ENCODE results near the gene POU2F1. TPM values are rescaled to one million over a fixed set of nuclear protein-coding genes. Genes with fewer than 3 reads are reported as not detected.

Gene POU2F1
- total and polyA plus RNA-seq, 4 donors: 0.93 to 10.5 (median 6.5) TPM

DNA sequence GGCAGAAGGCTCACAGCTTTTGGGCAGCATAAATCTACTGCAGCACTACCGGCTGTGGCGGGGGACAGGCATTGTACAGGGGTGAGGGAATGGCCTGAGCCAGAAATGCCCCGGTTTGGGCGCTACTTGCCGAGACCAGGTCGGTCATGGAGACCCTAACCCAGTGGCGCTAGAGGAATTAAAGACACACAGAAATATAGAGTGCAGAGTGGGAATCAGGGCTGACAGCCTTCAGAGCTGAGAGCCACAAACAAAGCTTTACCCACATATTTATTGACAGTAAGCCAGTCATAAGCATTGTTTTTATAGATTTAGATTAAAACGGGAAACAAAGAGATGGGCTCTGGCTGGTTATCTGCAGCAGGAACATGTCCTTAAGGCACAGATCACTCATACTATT lies 101.8 kb downstream of the POU2F1 start:
- H3K9me3 ChIP-seq (ENCODE audit: control insufficient read depth in 4 of 4, low read length in 3 of 4): peaks cover 10 to 37% (median 16%) of the 10 kb centered on the region in 4 donors
- 97% methylated on average over 8 of the region's 8 CpGs for WGBS
- H3K9ac ChIP-seq (ENCODE audit: low read depth in 1 of 2, low read length in 2 of 2): no peak overlapping the region
- peak overlapping the region in 2 of 3 donors; percentile 38 to 51 for H3K4me3 ChIP-seq (ENCODE audit: low read depth in 1 of 3, low read length in 3 of 3)
- peaks cover 0 to 10% (median under 1%) of the 10 kb centered on the region in 4 donors for H3K36me3 ChIP-seq (ENCODE audit: control insufficient read depth in 4 of 4, insufficient read depth in 3 of 4, low read depth in 1 of 4, low read length in 3 of 4)
- DNase-seq (ENCODE audit: low spot score): no peak
- no peak for TF ChIP-seq JUND (IDR thresholded peaks at IDR 0.05)
- no peak for TF ChIP-seq GABPA (IDR thresholded peaks at IDR 0.05 in 1 of 2, conservative IDR thresholded peaks at IDR 0.05 in 1 of 2)
- no peak for TF ChIP-seq RAD21 (IDR thresholded peaks at IDR 0.05)
- no peak for TF ChIP-seq ATF3 (IDR thresholded peaks at IDR 0.05)
- TF ChIP-seq NR2F2 (IDR thresholded peaks at IDR 0.05): no peak
- no peak for TF ChIP-seq TAF1 (conservative IDR thresholded peaks at IDR 0.05)
- no peak for TF ChIP-seq HNF4G (IDR thresholded peaks at IDR 0.05)
- no peak for TF ChIP-seq EGR1 (IDR thresholded peaks at IDR 0.05; ENCODE audit: low read depth in 2 of 2)
- TF ChIP-seq CTCF (IDR thresholded peaks at IDR 0.05; ENCODE audit: low read depth, low read length, missing input control): no peak
- TF ChIP-seq FOXA2 (IDR thresholded peaks at IDR 0.05): no peak
- no peak for TF ChIP-seq FOXA1 (IDR thresholded peaks at IDR 0.05)
- no peaks in the 10 kb centered on the region for H3K4me1 ChIP-seq (ENCODE audit: control insufficient read depth in 4 of 4, insufficient read depth in 4 of 4, low read length in 3 of 4)
- no peaks in the 10 kb centered on the region for H3K27me3 ChIP-seq (ENCODE audit: control insufficient read depth in 4 of 4, insufficient read depth in 4 of 4, low read length in 3 of 4)
- H3K27ac ChIP-seq (ENCODE audit: low read depth in 1 of 2, low read length in 2 of 2): no peak overlapping the region

GRCh38 chr1:167325151-167325550 lies 104.5 kb downstream of the POU2F1 start:
- Histone ChIP-seq H3K27ac (ENCODE audit: low read depth in 1 of 2, low read length in 2 of 2) (no peak overlapping the region), H3K36me3 (ENCODE audit: control insufficient read depth in 4 of 4, insufficient read depth in 3 of 4, low read depth in 1 of 4, low read length in 3 of 4) (peaks cover 0 to 10% (median under 1%) of the 10 kb centered on the region in 4 donors), H3K4me1 (ENCODE audit: control insufficient read depth in 4 of 4, insufficient read depth in 4 of 4, low read length in 3 of 4) (no peaks in the 10 kb centered on the region), H3K9ac (ENCODE audit: low read depth in 1 of 2, low read length in 2 of 2) (no peak overlapping the region), H3K9me3 (ENCODE audit: control insufficient read depth in 4 of 4, low read length in 3 of 4) (peaks cover 10 to 35% (median 16%) of the 10 kb centered on the region in 4 donors), H3K27me3 (ENCODE audit: control insufficient read depth in 4 of 4, insufficient read depth in 4 of 4, low read length in 3 of 4) (no peaks in the 10 kb centered on the region), H3K4me3 (ENCODE audit: low read depth in 1 of 3, low read length in 3 of 3) (no peak overlapping the region)
- no peak for TF ChIP-seq ATF3 (IDR thresholded peaks at IDR 0.05)
- TF ChIP-seq HNF4G (IDR thresholded peaks at IDR 0.05): no peak
- no peak for TF ChIP-seq NR2F2 (IDR thresholded peaks at IDR 0.05)
- no peak for TF ChIP-seq TAF1 (conservative IDR thresholded peaks at IDR 0.05)
- TF ChIP-seq GABPA (IDR thresholded peaks at IDR 0.05 in 1 of 2, conservative IDR thresholded peaks at IDR 0.05 in 1 of 2): no peak
- no peak for TF ChIP-seq RXRA (IDR thresholded peaks at IDR 0.05)
- TF ChIP-seq ZBTB33 (IDR thresholded peaks at IDR 0.05): no peak
- no peak for TF ChIP-seq HNF4A (conservative IDR thresholded peaks at IDR 0.05)
- no peak for TF ChIP-seq YY1 (IDR thresholded peaks at IDR 0.05)
- TF ChIP-seq EGR1 (IDR thresholded peaks at IDR 0.05; ENCODE audit: low read depth in 2 of 2): no peak
- no peak for TF ChIP-seq FOXA2 (IDR thresholded peaks at IDR 0.05)
- TF ChIP-seq CTCF (IDR thresholded peaks at IDR 0.05; ENCODE audit: low read depth, low read length, missing input control): no peak
- no peak for TF ChIP-seq FOXA1 (IDR thresholded peaks at IDR 0.05)
- no peak for TF ChIP-seq JUND (IDR thresholded peaks at IDR 0.05)
- no peak for TF ChIP-seq MAX (IDR thresholded peaks at IDR 0.05)
- no peak for TF ChIP-seq SP1 (IDR thresholded peaks at IDR 0.05)
- TF ChIP-seq REST (IDR thresholded peaks at IDR 0.05): no peak
- WGBS: 96% methylated on average over 1 of the region's 1 CpG
- no peak for DNase-seq (ENCODE audit: low spot score)
